Liver (tissue), 9 donors: ENCODE measurements around the gene HMGN4. TPM values are rescaled to one million over a fixed set of nuclear protein-coding genes. Genes with fewer than 3 reads are reported as not detected.

Experiments used
- DNase-seq: peaks from one replicate; pipeline ENCODE4 v3.0.0-alpha.2; 2017; ENCODE audit warnings: low spot score
- H3K27ac ChIP-seq, 2 donors: one replicate each; pipeline ENCODE4 v1.7.0; 2013; ENCODE audit warnings: inconsistent platforms in 2 of 2, low read length in 2 of 2, control low read depth in 1 of 2, low read depth in 1 of 2, mild to moderate bottlenecking in 1 of 2
- H3K27me3 ChIP-seq, 4 donors: one replicate each; pipeline versions ENCODE4 v1.6.1 to v1.7.0; 2013; ENCODE audit warnings: low read length in 3 of 4, inconsistent platforms in 1 of 4, mild to moderate bottlenecking in 1 of 4, moderate library complexity in 1 of 4; ENCODE audit not compliant: control insufficient read depth in 4 of 4, insufficient read depth in 4 of 4
- H3K36me3 ChIP-seq, 4 donors: one replicate each; pipeline versions ENCODE4 v1.6.1 to v1.7.0; 2013; ENCODE audit warnings: low read length in 3 of 4, mild to moderate bottlenecking in 3 of 4, low read depth in 1 of 4, moderate library complexity in 1 of 4; ENCODE audit not compliant: control insufficient read depth in 4 of 4, insufficient read depth in 3 of 4
- H3K4me1 ChIP-seq, 4 donors: one replicate each; pipeline versions ENCODE4 v1.6.1 to v1.7.0; 2013; ENCODE audit warnings: low read length in 3 of 4, mild to moderate bottlenecking in 3 of 4, moderate library complexity in 1 of 4; ENCODE audit not compliant: control insufficient read depth in 4 of 4, insufficient read depth in 4 of 4
- H3K4me3 ChIP-seq, 3 donors: one replicate each; pipeline versions ENCODE4 v1.6.1 to v1.7.0; 2013; ENCODE audit warnings: low read length in 3 of 3, control low read depth in 1 of 3, low read depth in 1 of 3, mild to moderate bottlenecking in 1 of 3
- H3K9ac ChIP-seq, 2 donors: one replicate each; pipeline ENCODE4 v1.7.0; 2013; ENCODE audit warnings: low read length in 2 of 2, mild to moderate bottlenecking in 2 of 2, moderate library complexity in 2 of 2, control low read depth in 1 of 2, low read depth in 1 of 2
- H3K9me3 ChIP-seq, 4 donors: one replicate each; pipeline versions ENCODE4 v1.6.1 to v1.7.0; 2013; ENCODE audit warnings: low read length in 3 of 4; ENCODE audit not compliant: control insufficient read depth in 4 of 4
- EGR1 ChIP-seq, 2 donors: IDR thresholded peaks; 2 replicates each; pipeline ENCODE4 v1.6.1; 2016 to 2018; ENCODE audit warnings: antibody characterized with exemption in 2 of 2, low read depth in 2 of 2
- FOXA1 ChIP-seq: IDR thresholded peaks from 2 replicates; pipeline ENCODE4 v1.6.1; 2016; ENCODE audit warnings: antibody characterized with exemption
- FOXA2 ChIP-seq: IDR thresholded peaks from 2 replicates; pipeline ENCODE4 v1.6.1; 2016; ENCODE audit warnings: antibody characterized with exemption
- GABPA ChIP-seq, 2 donors: IDR thresholded peaks in 1 of 2; conservative IDR thresholded peaks in 1 of 2; 2 replicates each; pipeline ENCODE4 v1.6.1; 2016; ENCODE audit warnings: antibody characterized with exemption in 2 of 2, mild to moderate bottlenecking in 1 of 2, moderate library complexity in 1 of 2
- HNF4A ChIP-seq, 2 donors: conservative IDR thresholded peaks; 2 replicates each; pipeline ENCODE4 v1.6.1; 2016; ENCODE audit warnings: antibody characterized with exemption in 2 of 2, mild to moderate bottlenecking in 2 of 2
- HNF4G ChIP-seq: IDR thresholded peaks from 2 replicates; pipeline ENCODE4 v1.6.1; 2016; ENCODE audit warnings: antibody characterized with exemption
- JUND ChIP-seq, 2 donors: IDR thresholded peaks; 2 replicates each; pipeline ENCODE4 v1.6.1; 2016; ENCODE audit warnings: antibody characterized with exemption in 2 of 2
- NR2F2 ChIP-seq: IDR thresholded peaks from 2 replicates; pipeline ENCODE4 v1.6.1; 2016; ENCODE audit warnings: antibody characterized with exemption
- RAD21 ChIP-seq, 2 donors: IDR thresholded peaks; 2 replicates each; pipeline ENCODE4 v1.6.1; 2016; ENCODE audit warnings: antibody characterized with exemption in 2 of 2, mild to moderate bottlenecking in 2 of 2
- RXRA ChIP-seq, 2 donors: IDR thresholded peaks; 2 replicates each; pipeline ENCODE4 v1.6.1; 2017 to 2018; ENCODE audit warnings: antibody characterized with exemption in 2 of 2, mild to moderate bottlenecking in 1 of 2
- SP1 ChIP-seq: IDR thresholded peaks from 2 replicates; pipeline ENCODE4 v1.6.1; 2018; ENCODE audit warnings: antibody characterized with exemption, mild to moderate bottlenecking
- TAF1 ChIP-seq: conservative IDR thresholded peaks from 2 replicates; pipeline ENCODE4 v1.6.1; 2016; ENCODE audit warnings: antibody characterized with exemption, mild to moderate bottlenecking
- YY1 ChIP-seq: IDR thresholded peaks from 2 replicates; pipeline ENCODE4 v1.6.1; 2016; ENCODE audit warnings: antibody characterized with exemption, mild to moderate bottlenecking
- WGBS: extraction: QIAGEN DNeasy Blood & Tissue Kit; methylation state at CpG from one replicate; pipeline ENCODE4 v1.1.7; 2013; 5-methylcytosine and 5-hydroxymethylcytosine counted together
- polyA plus RNA-seq, 2 donors: library from polyadenylated mRNA; stranded (reverse) in 1 of 2; unstranded in 1 of 2; fragments of 200-250 nt in 1 of 2; fragments of >200 nt in 1 of 2; fragmentation: Nextera tagmentation in 1 of 2; extraction: Ambion mirVana in 1 of 2; gene quantifications; one replicate each; pipeline versions ENCODE4 v1.2.1 to v1.2.3, GENCODE V29; 2013 to 2015
- total RNA-seq, 2 donors: library from RNA; depleted of rRNA; stranded (reverse); fragments of >200 nt; gene quantifications; one replicate each; pipeline ENCODE4 v1.2.3, GENCODE V29; 2014
- TF ChIP-seq, protein P1 (sequence below): IDR thresholded peaks from 2 replicates; pipeline ENCODE4 v1.6.1; 2016; ENCODE audit warnings: antibody characterized with exemption
- TF ChIP-seq, protein P2 (sequence below): fragments of 150-350 bp; IDR thresholded peaks from 2 replicates; pipeline ENCODE4 v1.5.1; 2017; ENCODE audit warnings: improper control_type of control experiment, low read depth, low read length; ENCODE audit not compliant: missing input control
- TF ChIP-seq, protein P3 (sequence below): IDR thresholded peaks from 2 replicates; pipeline ENCODE4 v1.6.1; 2016; ENCODE audit warnings: antibody characterized with exemption
- TF ChIP-seq, protein P4 (sequence below): IDR thresholded peaks from 2 replicates; pipeline ENCODE4 v1.6.1; 2016; ENCODE audit warnings: antibody characterized with exemption
- TF ChIP-seq, protein P5 (sequence below): IDR thresholded peaks from 2 replicates; pipeline ENCODE4 v1.6.1; 2016; ENCODE audit warnings: antibody characterized with exemption, mild to moderate bottlenecking
- donor health status: healthy.
- donor health status: healthy.
- donor health status: healthy.
- donor health status: healthy.
- donor health status: healthy.

The HMGN4 gene
- total and polyA plus RNA-seq, 4 donors: 8.2 to 13.3 (median 10.1) TPM

DNA sequence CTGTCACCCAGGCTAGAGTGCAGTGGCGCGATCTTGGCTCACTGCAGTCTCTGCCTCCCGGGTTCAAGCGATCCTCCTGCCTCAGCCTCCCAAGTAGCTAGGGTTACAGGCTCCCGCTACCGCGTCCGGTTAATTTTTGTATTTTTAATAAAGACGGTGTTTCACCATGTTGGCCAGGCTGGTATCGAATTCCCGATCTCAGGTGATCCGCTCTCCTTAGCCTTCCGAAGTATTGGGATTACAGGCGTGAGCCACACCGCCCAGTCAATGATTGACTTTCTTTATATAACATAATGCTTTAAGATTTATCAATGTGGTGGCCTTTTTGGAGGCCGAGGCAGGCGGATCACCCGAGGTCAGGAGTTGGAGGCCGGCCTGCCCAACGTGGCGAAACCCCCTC lies 50.8 kb downstream of the HMGN4 start:
- DNase-seq: no peak
- H3K27me3 ChIP-seq: peaks cover 0 to 10% (median 5%) of the 10 kb centered on the region in 4 donors
- no peak overlapping the region for H3K27ac ChIP-seq
- WGBS: 90% methylated on average over 21 of the region's 21 CpGs
- H3K9me3 ChIP-seq: no peaks in the 10 kb centered on the region
- no peak overlapping the region for H3K9ac ChIP-seq
- H3K36me3 ChIP-seq: no peaks in the 10 kb centered on the region
- no peak for TF ChIP-seq NR2F2
- no peak for TF ChIP-seq RXRA (IDR thresholded peaks at IDR 0.05)
- TF ChIP-seq, protein P1, sequence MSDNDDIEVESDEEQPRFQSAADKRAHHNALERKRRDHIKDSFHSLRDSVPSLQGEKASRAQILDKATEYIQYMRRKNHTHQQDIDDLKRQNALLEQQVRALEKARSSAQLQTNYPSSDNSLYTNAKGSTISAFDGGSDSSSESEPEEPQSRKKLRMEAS: no peak
- TF ChIP-seq, protein P2, sequence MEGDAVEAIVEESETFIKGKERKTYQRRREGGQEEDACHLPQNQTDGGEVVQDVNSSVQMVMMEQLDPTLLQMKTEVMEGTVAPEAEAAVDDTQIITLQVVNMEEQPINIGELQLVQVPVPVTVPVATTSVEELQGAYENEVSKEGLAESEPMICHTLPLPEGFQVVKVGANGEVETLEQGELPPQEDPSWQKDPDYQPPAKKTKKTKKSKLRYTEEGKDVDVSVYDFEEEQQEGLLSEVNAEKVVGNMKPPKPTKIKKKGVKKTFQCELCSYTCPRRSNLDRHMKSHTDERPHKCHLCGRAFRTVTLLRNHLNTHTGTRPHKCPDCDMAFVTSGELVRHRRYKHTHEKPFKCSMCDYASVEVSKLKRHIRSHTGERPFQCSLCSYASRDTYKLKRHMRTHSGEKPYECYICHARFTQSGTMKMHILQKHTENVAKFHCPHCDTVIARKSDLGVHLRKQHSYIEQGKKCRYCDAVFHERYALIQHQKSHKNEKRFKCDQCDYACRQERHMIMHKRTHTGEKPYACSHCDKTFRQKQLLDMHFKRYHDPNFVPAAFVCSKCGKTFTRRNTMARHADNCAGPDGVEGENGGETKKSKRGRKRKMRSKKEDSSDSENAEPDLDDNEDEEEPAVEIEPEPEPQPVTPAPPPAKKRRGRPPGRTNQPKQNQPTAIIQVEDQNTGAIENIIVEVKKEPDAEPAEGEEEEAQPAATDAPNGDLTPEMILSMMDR: no peak
- TF ChIP-seq FOXA2: no peak
- TF ChIP-seq, protein P3, sequence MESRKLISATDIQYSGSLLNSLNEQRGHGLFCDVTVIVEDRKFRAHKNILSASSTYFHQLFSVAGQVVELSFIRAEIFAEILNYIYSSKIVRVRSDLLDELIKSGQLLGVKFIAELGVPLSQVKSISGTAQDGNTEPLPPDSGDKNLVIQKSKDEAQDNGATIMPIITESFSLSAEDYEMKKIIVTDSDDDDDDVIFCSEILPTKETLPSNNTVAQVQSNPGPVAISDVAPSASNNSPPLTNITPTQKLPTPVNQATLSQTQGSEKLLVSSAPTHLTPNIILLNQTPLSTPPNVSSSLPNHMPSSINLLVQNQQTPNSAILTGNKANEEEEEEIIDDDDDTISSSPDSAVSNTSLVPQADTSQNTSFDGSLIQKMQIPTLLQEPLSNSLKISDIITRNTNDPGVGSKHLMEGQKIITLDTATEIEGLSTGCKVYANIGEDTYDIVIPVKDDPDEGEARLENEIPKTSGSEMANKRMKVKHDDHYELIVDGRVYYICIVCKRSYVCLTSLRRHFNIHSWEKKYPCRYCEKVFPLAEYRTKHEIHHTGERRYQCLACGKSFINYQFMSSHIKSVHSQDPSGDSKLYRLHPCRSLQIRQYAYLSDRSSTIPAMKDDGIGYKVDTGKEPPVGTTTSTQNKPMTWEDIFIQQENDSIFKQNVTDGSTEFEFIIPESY: no peak
- TF ChIP-seq JUND (IDR thresholded peaks at IDR 0.05): no peak
- no peak for TF ChIP-seq EGR1 (IDR thresholded peaks at IDR 0.05; ENCODE audit: low read depth in 2 of 2)
- no peak for TF ChIP-seq FOXA1
- no peak for TF ChIP-seq HNF4G
- no peak for TF ChIP-seq GABPA (IDR thresholded peaks at IDR 0.05 in 1 of 2, conservative IDR thresholded peaks at IDR 0.05 in 1 of 2)
- TF ChIP-seq, protein P4, sequence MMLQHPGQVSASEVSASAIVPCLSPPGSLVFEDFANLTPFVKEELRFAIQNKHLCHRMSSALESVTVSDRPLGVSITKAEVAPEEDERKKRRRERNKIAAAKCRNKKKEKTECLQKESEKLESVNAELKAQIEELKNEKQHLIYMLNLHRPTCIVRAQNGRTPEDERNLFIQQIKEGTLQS: no peak
- TF ChIP-seq TAF1: no peak
- no peak for TF ChIP-seq HNF4A (conservative IDR thresholded peaks at IDR 0.05)
- TF ChIP-seq, protein P5, sequence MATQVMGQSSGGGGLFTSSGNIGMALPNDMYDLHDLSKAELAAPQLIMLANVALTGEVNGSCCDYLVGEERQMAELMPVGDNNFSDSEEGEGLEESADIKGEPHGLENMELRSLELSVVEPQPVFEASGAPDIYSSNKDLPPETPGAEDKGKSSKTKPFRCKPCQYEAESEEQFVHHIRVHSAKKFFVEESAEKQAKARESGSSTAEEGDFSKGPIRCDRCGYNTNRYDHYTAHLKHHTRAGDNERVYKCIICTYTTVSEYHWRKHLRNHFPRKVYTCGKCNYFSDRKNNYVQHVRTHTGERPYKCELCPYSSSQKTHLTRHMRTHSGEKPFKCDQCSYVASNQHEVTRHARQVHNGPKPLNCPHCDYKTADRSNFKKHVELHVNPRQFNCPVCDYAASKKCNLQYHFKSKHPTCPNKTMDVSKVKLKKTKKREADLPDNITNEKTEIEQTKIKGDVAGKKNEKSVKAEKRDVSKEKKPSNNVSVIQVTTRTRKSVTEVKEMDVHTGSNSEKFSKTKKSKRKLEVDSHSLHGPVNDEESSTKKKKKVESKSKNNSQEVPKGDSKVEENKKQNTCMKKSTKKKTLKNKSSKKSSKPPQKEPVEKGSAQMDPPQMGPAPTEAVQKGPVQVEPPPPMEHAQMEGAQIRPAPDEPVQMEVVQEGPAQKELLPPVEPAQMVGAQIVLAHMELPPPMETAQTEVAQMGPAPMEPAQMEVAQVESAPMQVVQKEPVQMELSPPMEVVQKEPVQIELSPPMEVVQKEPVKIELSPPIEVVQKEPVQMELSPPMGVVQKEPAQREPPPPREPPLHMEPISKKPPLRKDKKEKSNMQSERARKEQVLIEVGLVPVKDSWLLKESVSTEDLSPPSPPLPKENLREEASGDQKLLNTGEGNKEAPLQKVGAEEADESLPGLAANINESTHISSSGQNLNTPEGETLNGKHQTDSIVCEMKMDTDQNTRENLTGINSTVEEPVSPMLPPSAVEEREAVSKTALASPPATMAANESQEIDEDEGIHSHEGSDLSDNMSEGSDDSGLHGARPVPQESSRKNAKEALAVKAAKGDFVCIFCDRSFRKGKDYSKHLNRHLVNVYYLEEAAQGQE: no peak
- TF ChIP-seq SP1: no peak
- no peak for TF ChIP-seq RAD21 (IDR thresholded peaks at IDR 0.05)
- no peak for TF ChIP-seq YY1
- no peaks in the 10 kb centered on the region for H3K4me1 ChIP-seq
- no peak overlapping the region for H3K4me3 ChIP-seq
